GM13976 (cell line): ENCODE measurements around the gene KSR1.

Experiments used
- DNase-seq: peaks from one replicate; pipeline ENCODE4 v3.0.0; 2012; ENCODE audit warnings: low spot score
- CTCF ChIP-seq: IDR thresholded peaks from 2 replicates; pipeline ENCODE4 v1.5.1; 2012; ENCODE audit warnings: borderline replicate concordance, mild to moderate bottlenecking; ENCODE audit not compliant: insufficient read depth; ENCODE audit errors: extremely low read depth, missing control alignments, control extremely low read depth
- in situ Hi-C: fragments of 300-500 bp; cut with MboI; formaldehyde crosslinking; loops from one replicate; pipeline ENCODE4 v1.12.0; 2022; ENCODE audit warnings: low sequenced_read_pairs, mixed read lengths, inconsistent platforms; ENCODE audit not compliant: unreplicated experiment

KSR1 gene

DNA sequence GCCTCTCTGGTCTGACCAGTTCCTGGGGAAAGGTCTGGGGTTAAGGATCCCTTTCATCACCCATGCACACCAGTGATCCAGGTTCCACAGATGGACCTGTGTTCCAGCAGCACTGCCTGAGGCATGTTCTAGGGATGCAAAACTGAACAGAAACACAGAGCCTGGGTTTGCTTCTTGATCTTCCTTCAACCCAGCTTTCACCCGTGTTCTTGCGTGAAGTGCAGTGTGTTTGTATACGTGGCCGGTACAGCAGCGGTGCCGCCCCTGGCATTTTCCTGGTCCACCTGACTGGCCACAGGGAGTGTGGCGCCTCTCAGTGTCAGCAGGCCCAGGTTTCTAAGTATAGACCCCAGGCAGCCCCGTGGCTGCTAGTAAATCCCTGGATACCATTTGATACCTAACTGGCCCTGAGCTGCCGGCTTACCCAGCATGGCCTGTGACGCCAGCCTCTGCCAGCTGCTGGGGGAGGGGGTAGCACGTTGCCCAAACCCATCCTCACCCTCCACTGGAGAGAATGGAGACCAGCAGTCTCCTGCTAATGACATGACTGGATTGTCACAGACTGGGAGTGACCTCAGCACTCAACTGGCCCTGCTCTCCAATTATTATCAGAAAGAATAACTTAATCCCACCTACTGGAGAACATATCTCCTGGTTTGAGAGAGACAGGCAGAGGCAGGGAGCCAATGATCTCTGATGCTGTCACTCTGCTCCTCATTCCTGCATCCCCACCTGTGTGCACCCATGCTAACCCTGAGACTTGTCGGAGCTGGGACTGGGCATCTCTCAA lies 115.5 kb downstream of the KSR1 start:
- TF ChIP-seq CTCF: no peak
- no peak for DNase-seq

GRCh38 chr17:27572665-27573064 lies 116.4 kb downstream of the KSR1 start:
- TF ChIP-seq CTCF: no peak
- in situ Hi-C loops: loop anchor here (10.0 kb wide), 1 partner anchor 108 kb away; no protein-coding TSS in a partner anchor
- DNase-seq: no peak

More for the DNA sequence above, 115.5 kb downstream of the KSR1 start:
- in situ Hi-C loops: loop anchor here (10.0 kb wide), 1 partner anchor 107 kb away; no protein-coding TSS in a partner anchor

GRCh38 chr17:27573548-27573947 lies 117.3 kb downstream of the KSR1 start:
- no peak for TF ChIP-seq CTCF
- in situ Hi-C loops: loop anchor here (10.0 kb wide), 1 partner anchor 109 kb away; no protein-coding TSS in a partner anchor
- DNase-seq: no peak

DNA sequence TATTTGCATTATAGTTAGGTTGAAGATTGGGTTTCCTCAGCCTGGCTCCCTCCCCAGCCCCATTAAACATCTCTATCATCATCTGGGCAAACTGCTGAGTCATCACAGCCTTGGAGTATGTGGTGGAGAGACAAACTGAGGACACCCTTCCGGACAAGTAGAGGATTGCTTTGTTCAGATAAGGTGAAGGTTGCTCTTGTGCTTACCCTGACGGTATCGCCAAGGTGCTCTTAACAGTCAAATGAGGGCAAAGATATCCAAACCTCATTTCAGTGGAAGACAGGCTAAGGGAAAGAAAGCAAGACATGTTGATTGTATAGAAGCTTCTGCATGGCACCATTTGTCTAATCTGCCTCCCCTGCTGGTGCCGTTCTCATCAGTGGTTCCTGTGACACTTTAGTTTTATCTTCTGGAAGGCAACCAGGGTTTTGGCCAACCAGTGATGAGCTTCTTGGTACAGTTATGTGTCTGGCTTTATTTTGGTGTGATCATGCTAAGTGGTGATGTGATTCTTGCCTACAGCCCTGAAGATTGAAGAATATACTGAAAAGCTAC lies 117.8 kb downstream of the KSR1 start:
- DNase-seq: no peak
- in situ Hi-C loops: loop anchor here (10.0 kb wide), 1 partner anchor 109 kb away; no protein-coding TSS in a partner anchor
- TF ChIP-seq CTCF: no peak

- DNase-seq: no peak
- no peak for TF ChIP-seq CTCF
- in situ Hi-C loops: loop anchor here (10.0 to 25.0 kb wide), 2 partner anchors 111 to 513 kb away; no protein-coding TSS in a partner anchor
Measured at GRCh38 chr17:27575096-27575911, 119.1 kb downstream of the KSR1 start.

DNA sequence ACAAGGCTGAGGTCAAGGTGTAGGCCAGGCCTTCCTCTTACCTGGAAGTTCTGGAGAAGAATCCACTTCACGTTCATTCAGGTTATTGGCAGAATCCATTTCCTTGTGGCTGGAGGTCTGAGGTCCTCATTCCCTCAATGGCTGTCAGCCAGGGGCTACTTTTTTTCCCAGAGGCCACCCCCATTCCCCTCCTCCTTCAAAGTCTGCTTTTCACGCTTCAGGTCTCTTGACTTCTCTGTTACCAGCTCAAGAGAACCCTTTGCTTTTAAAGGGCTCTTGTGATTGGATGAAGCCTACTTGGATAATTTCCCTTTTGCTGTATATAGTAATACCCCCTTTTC lies 119.6 kb downstream of the KSR1 start:
- no peak for TF ChIP-seq CTCF
- no peak for DNase-seq
- in situ Hi-C loops: loop anchor here (10.0 to 25.0 kb wide), 2 partner anchors 111 to 514 kb away; no protein-coding TSS in a partner anchor
